WTC11 (cell line): ENCODE measurements around the gene RAB23.

Experiments
- ATF1 ChIP-seq: sonication (generic); formaldehyde crosslinking; IDR thresholded peaks from 2 replicates; pipeline ENCODE4 v1.8.1; 2023; ENCODE audit warnings: mild to moderate bottlenecking, moderate library complexity, missing genetic modification reagents
- ATF2 ChIP-seq: sonication (generic); formaldehyde crosslinking; IDR thresholded peaks from 2 replicates; pipeline ENCODE4 v1.8.1; 2022; ENCODE audit warnings: low read depth, missing genetic modification reagents, borderline replicate concordance
- CTCF ChIP-seq: fragments of 200-600 bp; IDR thresholded peaks from 2 replicates; pipeline ENCODE4 v1.8.0; 2022; ENCODE audit warnings: antibody characterized with exemption
- FOXP4 ChIP-seq: sonication (generic); formaldehyde crosslinking; IDR thresholded peaks from 2 replicates; pipeline ENCODE4 v1.8.0; 2022; ENCODE audit warnings: mild to moderate bottlenecking, missing genetic modification reagents
- JUN ChIP-seq: sonication (generic); formaldehyde crosslinking; IDR thresholded peaks from 2 replicates; pipeline ENCODE4 v1.8.0; 2023; ENCODE audit warnings: mild to moderate bottlenecking, missing genetic modification reagents
- MLX ChIP-seq: sonication (generic); formaldehyde crosslinking; IDR thresholded peaks from 2 replicates; pipeline ENCODE4 v1.8.1; 2023; ENCODE audit warnings: mild to moderate bottlenecking, missing genetic modification reagents, moderate library complexity
- NFYB ChIP-seq: sonication (generic); formaldehyde crosslinking; conservative IDR thresholded peaks from 2 replicates; pipeline ENCODE4 v1.8.0; 2022; ENCODE audit warnings: low read depth, missing genetic modification reagents
- SMAD3 ChIP-seq: sonication (generic); formaldehyde crosslinking; IDR thresholded peaks from 2 replicates; pipeline ENCODE4 v1.8.0; 2022; ENCODE audit warnings: missing genetic modification reagents, mild to moderate bottlenecking, borderline replicate concordance
- ZNF121 ChIP-seq: sonication (generic); formaldehyde crosslinking; IDR thresholded peaks from 2 replicates; pipeline ENCODE4 v1.8.0; 2023; ENCODE audit warnings: missing genetic modification reagents

- no peak for TF ChIP-seq CTCF
- no peak for TF ChIP-seq ATF1 (CRISPR knock-in tag)
- no peak for TF ChIP-seq MLX
- no peak for TF ChIP-seq ATF2
- no peak for TF ChIP-seq ZNF121 (CRISPR knock-in tag)
- no peak for TF ChIP-seq JUN (CRISPR knock-in tag)
- TF ChIP-seq NFYB (CRISPR knock-in tag) = no peak
- TF ChIP-seq FOXP4 (CRISPR knock-in tag) = no peak
- no peak for TF ChIP-seq SMAD3 (CRISPR knock-in tag)
Measured at GRCh38 chr6:57147401-57147800, 74.7 kb downstream of the RAB23 start.
